GM23338 (cell line): ENCODE results near the gene DCDC2.
"Not testable (repeated sequence)": the region's sequence is repeated elsewhere in the genome, so short reads cannot be mapped to it uniquely, and the experiment has no call there.

Experiments used
- CREB1 ChIP-seq: fragments of 250-450 bp; sonication (Bioruptor Pico); IDR thresholded peaks from 2 replicates; pipeline ENCODE4 v1.5.0; 2020; ENCODE audit warnings: low read depth, mild to moderate bottlenecking, moderate library complexity
- CTCF ChIP-seq, 2 experiments: fragments of 200-600 bp in 1 of 2; sonication (generic) in 1 of 2; conservative IDR thresholded peaks; 2 replicates each; pipeline versions ENCODE4 v1.5.1 to v1.6.1; 2016 to 2017; ENCODE audit warnings: antibody characterized with exemption in 2 of 2, low read depth in 2 of 2, mild to moderate bottlenecking in 2 of 2, moderate library complexity in 1 of 2
- ETS1 ChIP-seq: IDR thresholded peaks from 2 replicates; pipeline ENCODE4 v1.6.1; 2016; ENCODE audit warnings: antibody characterized with exemption
- EZH2 ChIP-seq: fragments of 200-600 bp; sonication (generic); IDR thresholded peaks from one replicate; pipeline ENCODE4 v1.8.0; 2017; ENCODE audit warnings: antibody characterized with exemption, mild to moderate bottlenecking, low read depth; ENCODE audit not compliant: unreplicated experiment
- EZH2phosphoT487 ChIP-seq: fragments of 200-600 bp; sonication (generic); IDR thresholded peaks from one replicate; pipeline ENCODE4 v1.8.1; 2018; ENCODE audit warnings: antibody characterized with exemption; ENCODE audit not compliant: unreplicated experiment
- JUNB ChIP-seq: IDR thresholded peaks from one replicate; pipeline ENCODE4 v1.6.1; 2016; ENCODE audit warnings: antibody characterized with exemption; ENCODE audit not compliant: unreplicated experiment
- NANOG ChIP-seq: IDR thresholded peaks from 2 replicates; pipeline ENCODE4 v1.6.1; 2016; ENCODE audit warnings: antibody characterized with exemption, borderline replicate concordance
- POLR2AphosphoS5 ChIP-seq: IDR thresholded peaks from 2 replicates; pipeline ENCODE4 v1.6.1; 2016; ENCODE audit warnings: antibody characterized with exemption, low read depth
- REST ChIP-seq: IDR thresholded peaks from one replicate; pipeline ENCODE4 v1.6.1; 2018; ENCODE audit warnings: antibody characterized with exemption; ENCODE audit not compliant: unreplicated experiment
- ZNF114 ChIP-seq: fragments of 250-450 bp; sonication (Bioruptor Pico); IDR thresholded peaks from 2 replicates; pipeline ENCODE4 v1.5.0; 2020; ENCODE audit warnings: mild to moderate bottlenecking, moderate library complexity
- ZNF331 ChIP-seq: fragments of 250-450 bp; sonication (Bioruptor Pico); IDR thresholded peaks from 2 replicates; pipeline ENCODE4 v1.5.0; 2020; ENCODE audit warnings: low read depth, mild to moderate bottlenecking, moderate library complexity

GRCh38 chr6:24365103-24365633, 7.3 kb upstream of the DCDC2 start:
- not testable (repeated sequence) for TF ChIP-seq CTCF (conservative IDR thresholded peaks at IDR 0.05; ENCODE audit: low read depth in 2 of 2); EZH2phosphoT487; CREB1 (CRISPR knock-in tag); EZH2; ETS1; NANOG; JUNB; REST; POLR2AphosphoS5; ZNF331 (CRISPR knock-in tag); ZNF114 (CRISPR knock-in tag)
